K562 (cell line): Measurements from ENCODE around the gene ZNF780B. TPM values are rescaled to one million over a fixed set of nuclear protein-coding genes. Genes with fewer than 3 reads are reported as not detected.
A peak's percentile ranks its signal among the peaks of the same experiment; 100 is the strongest.

Source experiments
- DEAF1 ChIP-seq: fragments of 450-650 bp; formaldehyde crosslinking; IDR thresholded peaks from 2 replicates; pipeline ENCODE4 v1.4.0; 2020; ENCODE audit warnings: mild to moderate bottlenecking, moderate library complexity
- GATA2 ChIP-seq: sonication (generic); formaldehyde crosslinking; IDR thresholded peaks from 2 replicates; pipeline ENCODE4 v1.4.0; 2020; ENCODE audit warnings: mild to moderate bottlenecking, missing genetic modification reagents
- HNRNPK ChIP-seq: fragments of 200-400 bp; formaldehyde crosslinking; IDR thresholded peaks from one replicate; pipeline ENCODE4 v1.6.1; 2018; ENCODE audit warnings: mild to moderate bottlenecking, low read depth, low read length; ENCODE audit not compliant: poor library complexity, severe bottlenecking
- HSF4 ChIP-seq: fragments of 250-450 bp; sonication (Bioruptor Pico); IDR thresholded peaks from 2 replicates; pipeline ENCODE4 v2.1.2; 2022; ENCODE audit warnings: mild to moderate bottlenecking, moderate library complexity, borderline replicate concordance
- KLF16 ChIP-seq: IDR thresholded peaks from 2 replicates; pipeline ENCODE4 v1.6.1; 2016; ENCODE audit warnings: antibody characterized with exemption
- NCOR1 ChIP-seq: fragments of 450-650 bp; IDR thresholded peaks from 2 replicates; pipeline ENCODE4 v1.6.1; 2016; ENCODE audit warnings: mild to moderate bottlenecking, moderate library complexity
- PBX2 ChIP-seq, 2 experiments: IDR thresholded peaks in 1 of 2; conservative IDR thresholded peaks in 1 of 2; 2 replicates each; pipeline ENCODE4 v1.6.1; 2016; ENCODE audit warnings: low read depth in 2 of 2, mild to moderate bottlenecking in 1 of 2, missing compliant biosample characterization in 1 of 2, missing genetic modification characterization in 1 of 2, moderate library complexity in 1 of 2
- RBBP5 ChIP-seq: fragments of 200-600 bp; sonication (generic); IDR thresholded peaks from 2 replicates; pipeline ENCODE4 v1.6.1; 2012; ENCODE audit warnings: borderline replicate concordance, mild to moderate bottlenecking, low read length, control low read depth, inconsistent platforms; ENCODE audit not compliant: insufficient read depth, poor library complexity, severe bottlenecking
- RERE ChIP-seq: sonication (generic); formaldehyde crosslinking; IDR thresholded peaks from 2 replicates; pipeline ENCODE4 v1.8.0; 2023; ENCODE audit warnings: missing genetic modification reagents, mild to moderate bottlenecking, borderline replicate concordance
- TEAD1 ChIP-seq, 2 experiments: fragments of 450-650 bp in 1 of 2; sonication (generic) in 1 of 2; formaldehyde crosslinking; IDR thresholded peaks; 2 replicates each; pipeline versions ENCODE4 v1.4.0 to v1.8.0; 2020 to 2022; ENCODE audit warnings: mild to moderate bottlenecking in 2 of 2, missing genetic modification reagents in 1 of 2
- ZBED1 ChIP-seq: IDR thresholded peaks from 2 replicates; pipeline ENCODE4 v1.6.1; 2014
- ZNF785 ChIP-seq: fragments of 250-450 bp; sonication (Bioruptor Pico); IDR thresholded peaks from 2 replicates; pipeline ENCODE4 v1.4.0; 2020; ENCODE audit warnings: mild to moderate bottlenecking
- polyA plus RNA-seq, 8 experiments: library from polyadenylated mRNA; depleted of rRNA in 4 of 8; stranded (reverse) in 5 of 8; unstranded in 3 of 8; fragments of >200 nt; fragmentation: Nextera tagmentation in 2 of 8; fragmentation: Illumina TruSeq in 1 of 8; extraction: Ambion mirVana in 2 of 8; extraction: Trizol in 1 of 8; gene quantifications; 2 replicates each; pipeline versions ENCODE4 v1.2.1 to v1.2.3, GENCODE V29; 2011 to 2014; ENCODE audit warnings: inconsistent platforms in 1 of 8, missing spikeins in 1 of 8
- total RNA-seq, 7 experiments: library from RNA; depleted of rRNA in 6 of 7; stranded (reverse); fragments of >200 nt in 6 of 7; fragmentation: Illumina TruSeq in 2 of 7; extraction: Trizol in 2 of 7; gene quantifications; 2 replicates each; pipeline versions ENCODE4 v1.2.1 to v1.2.3, GENCODE V29; 2011 to 2021; ENCODE audit warnings: low replicate concordance in 1 of 7

Gene ZNF780B
- total and polyA plus RNA-seq, 9 of the 15 experiments (the other 6 are each of a cell fraction or from before 2014, with no cell fraction given) = 3.9 to 18.4 (median 8.8) TPM

DNA sequence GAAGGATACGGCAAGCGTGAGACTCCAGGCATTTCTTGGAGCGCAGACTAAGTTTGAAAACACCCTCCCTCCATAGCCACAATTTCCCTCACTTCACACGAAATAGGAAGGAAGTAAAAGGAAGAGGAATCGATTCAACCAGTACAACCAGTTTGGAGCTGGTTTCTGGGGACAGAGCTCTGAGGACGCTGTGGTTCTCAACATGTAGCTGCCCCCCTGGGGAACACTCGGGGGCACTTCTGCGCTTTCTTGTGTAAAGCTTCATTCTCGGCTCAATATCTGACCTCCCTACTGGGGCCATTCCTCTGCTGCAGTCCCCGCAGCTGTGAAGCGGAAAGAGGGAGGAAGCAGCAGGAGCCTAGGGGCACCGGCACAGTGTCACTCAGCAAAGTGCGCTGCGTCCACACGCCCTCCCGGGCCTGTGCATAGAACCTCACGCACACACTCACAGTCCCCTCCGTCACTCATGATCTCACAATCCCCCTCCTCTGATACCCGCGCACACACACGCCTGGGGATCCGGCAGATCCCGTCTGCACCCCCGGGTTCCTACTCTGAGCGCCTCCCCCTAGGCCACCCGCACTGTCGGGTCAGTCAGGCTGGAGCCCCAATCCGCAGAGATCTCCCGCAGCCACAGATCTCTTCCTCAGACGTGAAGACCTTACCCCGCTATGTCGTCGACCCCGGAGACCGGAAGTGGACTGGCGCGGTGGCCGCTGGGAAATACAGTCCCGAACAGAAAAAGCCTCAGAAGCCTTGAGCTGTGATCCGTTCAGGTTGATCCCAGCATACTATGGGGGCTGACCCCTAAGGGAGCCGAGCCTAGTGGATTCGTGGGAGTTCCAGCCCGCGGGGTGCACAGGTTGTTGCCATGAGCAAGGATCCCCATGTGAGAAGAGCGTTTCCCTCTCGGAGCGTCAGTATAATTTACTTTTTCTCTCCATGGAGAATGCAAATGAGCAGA, 34.5 kb upstream of the ZNF780B start, which contains the start of gene ZNF780A (continued):
- TF ChIP-seq DEAF1 (CRISPR knock-in tag) (no peak), ZNF785 (CRISPR knock-in tag) (no peak), TEAD1 (CRISPR knock-in tag; IDR thresholded peaks at IDR 0.05) (peak in 1 of 2 experiments; percentile 68; a peak in 1 of 4 replicates), PBX2 (CRISPR knock-in tag; IDR thresholded peaks at IDR 0.05; ENCODE audit: low read depth) (no peak), PBX2 (tag; conservative IDR thresholded peaks at IDR 0.05; ENCODE audit: low read depth) (peak; percentile 45; the same call in 1 of the 2 replicates), ZBED1 (no peak), HNRNPK (no peak), GATA2 (CRISPR knock-in tag) (peak; percentile 23; the same call in 1 of the 2 replicates), HSF4 (CRISPR knock-in tag) (no peak), RBBP5 (peak; percentile 86), RERE (CRISPR knock-in tag) (no peak), KLF16 (no peak), NCOR1 (peak; percentile 16; the same call in 1 of the 2 replicates)
